Left forelimb (tissue), 1 donor: Measurements from ENCODE around the gene SCAPER.
"Not testable (repeated sequence)": the region's sequence is repeated elsewhere in the genome, so short reads cannot be mapped to it uniquely, and the experiment has no call there.

Experiments
- DNase-seq: peaks from one replicate; pipeline ENCODE4 v3.0.0-alpha.2; 2018; ENCODE audit warnings: low spot score

SCAPER gene

DNA sequence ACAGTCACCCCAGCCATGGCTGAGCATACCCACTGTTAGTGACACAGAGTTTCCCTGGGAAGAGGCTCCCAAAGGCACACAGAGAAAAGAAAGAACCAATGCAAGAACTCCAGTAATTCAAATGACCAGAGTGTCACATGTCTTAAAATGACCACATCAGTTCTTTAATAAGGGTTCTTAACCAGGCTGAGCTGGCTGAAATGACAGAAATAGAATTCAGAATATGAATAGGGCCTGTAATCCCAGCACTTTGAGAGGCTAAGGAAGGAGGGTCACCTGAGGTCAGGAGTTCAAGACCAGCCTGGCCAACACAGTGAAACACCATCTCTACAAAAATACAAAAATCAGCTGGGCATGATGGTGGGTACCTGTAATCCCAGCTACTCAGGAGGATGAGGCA, 54.8 kb downstream of the SCAPER start:
- not testable (repeated sequence) for DNase-seq

DNA sequence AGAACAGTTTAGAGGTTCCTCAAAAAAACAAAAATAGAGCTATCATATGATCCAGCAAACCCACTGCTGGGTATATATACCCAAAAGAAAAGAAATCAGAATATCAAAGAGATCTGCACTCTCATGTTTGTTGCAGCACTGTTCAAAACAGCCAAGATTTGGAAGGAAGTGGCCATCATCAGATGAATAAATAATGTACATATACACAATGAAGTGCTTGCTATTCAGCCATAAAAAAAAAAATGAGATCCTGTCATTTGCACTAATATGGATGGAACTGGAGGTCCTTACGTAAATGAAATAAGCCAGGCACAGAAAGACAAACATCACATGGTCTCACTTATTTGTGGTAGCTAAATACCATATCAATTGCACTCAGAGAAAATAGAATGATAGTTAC, 58.4 kb downstream of the SCAPER start:
- no peak for DNase-seq

DNA sequence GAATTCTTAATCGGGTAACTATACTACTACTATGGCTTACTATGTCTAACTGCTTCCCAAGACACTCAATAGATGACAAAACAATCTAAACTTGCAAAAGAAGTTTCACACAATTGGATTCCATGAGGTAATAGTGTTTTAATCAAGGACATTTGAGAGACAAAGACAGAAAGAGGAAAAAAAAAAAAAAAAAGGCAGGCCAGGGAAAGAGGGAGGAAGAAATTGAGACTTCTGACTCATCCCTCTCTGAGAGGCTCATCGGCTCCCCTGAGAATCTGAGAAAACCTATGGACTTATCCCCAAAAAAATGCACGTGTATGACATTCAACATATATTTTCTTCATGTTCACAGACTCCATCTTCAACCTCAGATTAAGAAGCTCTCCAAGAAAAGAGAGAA, 61.0 kb downstream of the SCAPER start:
- no peak for DNase-seq

DNA sequence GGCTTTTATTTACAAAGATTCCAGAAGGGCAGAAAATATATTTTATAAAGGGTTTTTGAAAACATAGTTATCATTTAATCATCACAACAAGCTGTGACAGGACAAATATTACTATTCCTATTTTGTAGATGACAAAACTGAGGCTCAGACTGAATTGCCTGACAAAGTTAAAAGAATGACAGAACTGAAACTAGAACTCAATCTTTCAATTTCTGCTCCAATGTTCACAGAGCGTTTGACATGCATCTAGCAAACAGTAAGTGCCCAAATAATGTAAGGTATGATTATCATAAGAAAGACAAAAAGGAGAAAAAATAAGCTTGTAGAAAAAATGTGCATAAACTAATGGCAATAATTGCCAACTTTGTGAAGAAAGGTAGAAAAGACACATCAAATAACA, 61.9 kb downstream of the SCAPER start:
- DNase-seq: no peak

DNA sequence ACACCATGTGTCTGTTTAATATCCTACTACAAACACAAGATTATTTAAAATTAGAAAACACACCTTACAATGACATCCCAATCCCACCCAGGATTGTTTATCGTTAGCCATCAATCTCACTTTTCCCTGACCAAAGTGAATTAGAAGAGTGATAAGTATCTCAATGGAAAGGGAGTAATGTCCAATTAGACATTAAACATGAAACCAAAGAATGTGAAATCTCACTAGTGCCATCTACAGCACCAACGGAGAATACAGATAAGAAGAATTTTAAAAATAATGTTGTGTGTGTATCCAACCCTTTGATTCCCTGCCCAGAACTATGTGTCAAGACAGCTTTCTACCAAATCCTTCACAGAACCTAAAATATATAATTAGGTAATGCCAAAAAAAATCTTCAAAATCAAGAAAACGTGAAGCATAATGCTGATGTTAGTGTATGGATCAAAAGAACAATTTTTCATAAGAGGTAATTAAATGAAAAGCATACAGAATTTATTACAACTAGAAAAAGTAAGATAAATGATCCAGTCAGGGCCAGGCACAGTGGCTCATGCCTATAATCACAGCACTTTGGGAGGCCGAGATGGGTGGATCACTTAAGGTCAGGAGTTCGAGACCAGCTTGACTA, 64.2 kb downstream of the SCAPER start:
- DNase-seq: no peak

DNA sequence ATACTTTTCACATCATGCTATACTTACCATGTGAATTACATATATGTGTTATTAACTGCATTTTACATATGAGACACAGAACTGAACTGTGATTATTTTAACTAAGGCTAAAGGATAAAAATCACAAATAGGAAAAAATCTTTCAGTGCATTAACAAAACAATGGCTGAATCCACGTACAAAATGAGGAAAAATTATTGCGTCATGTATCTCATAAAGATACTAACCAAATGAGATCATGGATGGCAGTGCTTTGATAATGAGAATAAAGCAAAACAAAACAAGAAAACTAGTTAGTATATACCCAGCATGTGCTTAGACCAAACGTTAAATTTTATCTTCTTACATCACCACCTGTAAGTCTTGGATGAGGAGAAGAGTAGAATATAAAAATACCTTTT, 66.0 kb downstream of the SCAPER start:
- DNase-seq: no peak

DNA sequence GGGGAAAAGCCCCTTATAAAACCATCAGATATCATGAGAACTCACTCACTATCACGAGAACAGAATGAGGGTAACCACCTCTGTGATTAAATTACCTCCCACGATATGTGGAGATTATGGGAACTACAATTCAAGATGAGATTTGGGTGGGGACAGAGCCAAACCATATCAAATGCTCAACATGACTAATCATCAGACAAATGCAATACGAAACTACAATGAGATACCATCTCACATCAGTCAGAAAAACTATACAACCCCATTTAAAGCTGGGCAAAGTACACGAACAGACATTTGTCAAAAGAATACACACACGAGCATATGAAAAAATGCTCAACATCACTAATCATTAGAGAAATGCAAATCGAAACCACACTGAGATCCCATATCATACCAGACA, 67.7 kb downstream of the SCAPER start:
- DNase-seq: no peak

DNA sequence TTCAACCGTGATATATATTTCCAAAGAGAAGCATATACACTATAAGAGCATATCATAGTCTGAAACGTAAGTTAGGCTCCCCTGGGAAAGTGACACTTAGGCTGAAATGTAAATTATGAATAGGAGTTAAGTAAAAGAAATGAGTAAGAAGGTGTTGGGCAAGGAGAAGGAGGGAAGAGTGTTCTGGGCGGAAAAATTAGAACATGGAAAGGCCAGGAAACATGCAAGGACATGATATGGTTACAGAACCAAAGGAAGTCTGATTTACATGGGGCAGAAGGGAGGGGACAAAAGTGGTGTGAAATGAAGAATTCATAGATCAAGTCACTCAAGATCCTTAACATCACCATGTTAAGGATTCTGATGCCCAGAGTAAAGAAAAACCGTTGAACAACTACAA, 75.2 kb downstream of the SCAPER start:
- no peak for DNase-seq

DNA sequence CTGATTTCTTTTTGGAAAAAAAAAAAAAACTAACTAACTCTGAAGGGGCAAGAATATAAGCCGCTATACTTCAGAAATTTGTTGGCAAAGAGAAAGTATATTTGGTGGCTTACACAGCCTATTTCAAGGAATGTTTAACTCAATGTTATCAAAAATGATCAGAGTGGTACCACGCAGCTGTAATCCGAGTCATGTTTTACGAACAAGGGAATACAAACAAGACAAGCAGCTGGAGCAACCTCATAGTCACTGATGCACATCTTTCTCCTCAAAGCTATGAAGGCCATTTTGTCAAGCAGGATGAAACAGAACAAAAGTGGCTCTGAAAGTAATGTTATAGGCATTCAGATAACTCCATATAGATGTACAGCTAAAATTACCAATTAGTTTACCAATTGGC, 81.2 kb downstream of the SCAPER start:
- no peak for DNase-seq

DNA sequence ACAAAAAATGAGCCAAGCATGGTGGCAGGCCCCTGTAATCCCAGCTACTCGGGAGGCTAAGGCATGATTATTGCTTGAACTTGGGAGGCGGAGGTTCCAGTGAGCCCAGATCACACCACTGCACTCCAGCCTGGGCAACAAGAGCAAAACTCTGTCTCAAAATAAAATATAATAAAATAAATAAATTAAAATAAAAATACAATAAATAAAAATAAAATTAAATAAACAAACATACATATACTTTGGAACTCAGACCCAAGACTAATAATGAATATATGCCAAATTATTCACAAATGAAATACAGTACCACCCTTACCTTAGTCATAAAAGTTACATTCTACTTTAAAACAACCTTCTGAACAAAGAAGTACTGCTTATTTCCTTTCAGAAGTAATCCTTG, 81.8 kb downstream of the SCAPER start:
- DNase-seq: no peak

DNA sequence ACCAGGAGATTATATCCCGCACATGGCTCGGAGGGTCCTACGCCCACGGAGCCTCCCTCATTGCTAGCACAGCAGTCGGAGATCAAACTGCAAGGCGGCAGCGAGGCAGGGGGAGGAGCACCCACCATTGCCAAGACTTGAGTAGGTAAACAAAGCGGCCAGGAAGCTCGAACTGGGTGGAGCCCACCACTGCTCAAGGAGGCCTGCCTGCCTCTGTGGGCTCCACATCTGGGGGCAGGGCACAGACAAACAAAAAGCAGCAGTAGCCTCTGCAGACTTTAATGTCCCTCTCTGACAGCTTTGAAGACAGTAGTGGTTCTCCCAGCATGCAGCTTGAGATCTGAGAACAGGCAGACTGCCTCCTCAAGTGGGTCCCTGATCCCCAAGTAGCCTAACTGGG, 86.2 kb downstream of the SCAPER start:
- DNase-seq: not testable (repeated sequence)

DNA sequence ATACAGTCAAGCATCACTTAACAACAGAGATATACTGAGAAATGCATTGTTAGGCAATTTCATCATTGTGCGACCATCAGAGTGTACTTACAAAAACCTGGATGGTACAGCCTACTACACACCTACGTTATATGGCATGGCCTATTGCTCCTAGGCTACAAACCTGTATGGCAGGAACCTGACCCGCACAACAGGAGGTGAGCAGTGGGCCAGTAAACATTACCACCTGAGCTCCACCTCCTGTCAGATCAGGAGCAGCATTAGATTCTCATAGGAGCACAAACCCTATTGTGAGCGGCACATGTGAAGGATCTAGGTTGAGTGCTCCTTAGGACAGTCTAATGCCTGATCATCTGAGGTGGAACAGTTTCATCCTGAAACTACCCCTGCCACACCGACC, 89.7 kb downstream of the SCAPER start:
- no peak for DNase-seq

DNA sequence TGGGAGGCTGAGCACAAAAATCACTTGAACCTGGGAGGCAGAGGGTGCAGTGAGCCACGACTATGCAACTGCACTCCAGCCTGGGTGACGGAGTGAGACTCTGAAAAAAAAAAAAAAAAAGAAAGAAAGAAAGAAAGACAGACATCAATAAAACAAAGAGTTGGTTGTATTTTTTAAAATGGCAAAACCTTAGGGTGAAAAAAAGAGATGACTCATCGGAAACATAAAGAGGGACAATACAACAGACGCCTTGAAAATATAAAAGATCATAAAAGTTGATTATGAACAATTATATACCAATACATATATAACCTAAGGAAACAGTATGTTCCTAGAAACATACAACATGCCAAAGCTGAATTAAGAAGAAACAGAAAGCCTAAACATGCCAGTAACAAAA, 92.8 kb downstream of the SCAPER start:
- no peak for DNase-seq

DNA sequence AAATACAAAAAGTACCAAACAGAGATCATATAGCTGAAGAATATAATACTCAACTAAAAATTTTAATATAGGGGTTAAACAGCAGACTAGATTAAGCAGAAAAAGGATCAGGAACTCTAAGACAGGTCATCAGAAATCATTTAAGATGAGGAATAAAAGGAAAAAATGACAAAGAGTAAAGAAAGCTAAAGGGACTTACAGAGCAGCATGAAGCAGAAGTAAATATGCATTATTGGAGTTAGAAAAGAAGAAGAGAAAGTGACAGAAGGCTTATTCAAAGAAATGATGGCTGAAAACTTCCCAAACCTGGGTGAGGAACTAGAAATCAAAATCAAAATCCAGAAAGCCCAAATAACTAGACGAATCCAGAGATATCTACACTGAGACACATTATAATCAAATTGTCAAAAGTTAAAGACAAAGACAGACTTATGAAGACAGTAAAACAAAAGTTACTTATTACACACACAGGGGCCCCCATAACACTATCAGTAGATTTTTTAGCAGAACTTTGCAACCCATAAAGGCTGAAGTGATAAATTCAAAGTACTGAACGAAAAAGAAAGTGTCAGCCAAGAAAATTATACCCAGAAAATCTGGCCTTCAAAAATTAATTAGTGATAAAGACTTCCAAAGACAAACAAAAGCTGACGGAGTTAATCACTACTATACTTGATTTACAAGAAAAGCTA, 95.6 kb downstream of the SCAPER start:
- DNase-seq: no peak

DNA sequence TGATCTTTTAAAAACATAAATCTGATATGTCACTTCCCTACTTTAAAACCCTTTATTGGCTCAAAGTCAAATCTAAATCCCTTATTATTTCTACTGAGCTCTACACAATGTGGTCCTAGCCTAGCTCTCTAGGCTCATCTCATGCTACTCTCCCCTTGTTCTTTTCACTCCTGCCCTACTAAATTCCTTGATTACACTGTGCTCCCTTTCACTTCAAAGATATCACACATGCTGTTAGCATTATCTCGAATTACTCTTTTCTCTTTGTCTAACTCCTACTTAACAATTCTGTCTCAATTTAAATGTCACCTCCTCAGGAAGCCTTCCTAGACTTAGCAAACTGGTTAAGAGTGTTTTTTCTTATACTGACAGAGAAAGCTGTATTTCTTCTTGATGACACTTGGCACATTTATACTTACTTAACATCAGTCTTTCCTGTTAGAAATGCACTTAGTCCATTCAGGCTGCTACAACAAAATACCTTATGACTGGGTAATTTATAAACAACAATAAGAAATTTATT, 102.0 kb downstream of the SCAPER start:
- DNase-seq: no peak

DNA sequence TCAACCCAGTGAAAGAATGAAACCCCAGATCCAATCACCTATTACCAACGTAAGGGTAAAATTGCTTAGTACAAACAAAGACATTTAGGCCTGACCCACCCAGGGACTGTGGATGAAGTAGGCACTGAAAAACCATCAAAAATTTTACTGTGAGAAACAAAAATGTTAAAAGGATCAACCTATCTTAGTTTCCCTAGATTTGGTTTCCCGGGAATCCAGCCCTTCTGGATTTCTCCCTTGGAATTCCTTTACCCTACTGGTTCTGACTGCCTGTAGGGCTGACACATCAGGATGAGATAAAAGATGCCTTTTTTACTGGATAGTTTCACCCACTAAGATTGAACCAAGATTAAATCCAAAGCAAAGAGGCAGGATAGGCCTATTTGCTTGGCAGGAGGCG, 102.7 kb downstream of the SCAPER start:
- DNase-seq: no peak

DNA sequence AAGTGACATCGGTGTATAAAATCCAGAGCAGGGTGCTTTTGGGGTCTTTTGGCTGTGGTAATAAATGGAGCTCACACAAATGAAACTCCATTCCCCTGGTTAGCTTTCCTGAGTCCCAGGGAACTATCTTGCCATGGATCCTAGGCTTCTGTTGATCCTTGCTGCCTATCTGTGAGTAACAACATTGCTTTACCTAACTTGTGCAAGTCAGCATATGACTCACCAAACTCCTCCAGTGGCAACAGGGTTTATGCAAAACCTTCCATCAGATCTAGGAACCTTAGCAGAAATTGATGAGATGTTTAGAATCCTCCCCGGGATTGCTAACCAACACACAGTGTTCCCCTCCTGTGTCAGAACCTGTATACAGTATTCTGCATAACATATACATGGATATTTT, 105.4 kb downstream of the SCAPER start:
- DNase-seq: no peak

DNA sequence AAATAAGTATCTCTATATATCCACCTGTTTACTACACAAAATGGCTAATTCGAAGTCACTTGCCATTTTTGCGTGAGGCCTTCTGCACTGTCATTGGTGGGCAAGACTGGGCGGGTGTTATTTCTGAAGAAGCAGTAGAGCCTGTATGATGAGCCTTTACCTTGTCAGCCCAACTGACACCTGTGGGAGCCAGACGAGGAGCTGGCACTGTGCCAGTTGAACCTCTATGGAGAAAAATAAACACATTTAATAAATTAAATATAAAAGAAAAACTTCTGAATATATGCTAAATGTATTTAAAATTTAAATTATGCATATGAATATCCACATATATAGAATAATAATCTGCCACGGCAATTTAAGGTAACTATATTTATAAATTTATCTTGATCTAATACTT, 109.9 kb downstream of the SCAPER start:
- no peak for DNase-seq

DNA sequence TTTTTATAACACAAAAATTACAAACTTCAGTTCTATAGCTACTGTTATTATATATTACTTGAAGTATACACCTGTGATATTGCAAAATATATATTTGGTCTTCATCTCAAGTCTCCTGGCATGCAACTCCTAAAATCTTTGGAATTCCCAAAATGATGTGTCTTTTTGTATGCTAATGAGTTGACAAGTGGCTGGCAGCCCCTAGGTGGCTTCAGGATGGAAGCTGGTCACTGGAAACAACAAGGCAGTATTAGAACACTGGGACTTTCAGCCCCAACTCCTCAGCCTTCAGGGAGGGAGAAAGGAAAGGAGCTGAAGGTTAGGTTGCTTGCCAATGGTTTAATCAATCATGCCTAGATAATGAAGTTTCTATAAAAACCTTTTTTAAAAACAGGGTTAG, 112.0 kb downstream of the SCAPER start:
- DNase-seq: no peak

DNA sequence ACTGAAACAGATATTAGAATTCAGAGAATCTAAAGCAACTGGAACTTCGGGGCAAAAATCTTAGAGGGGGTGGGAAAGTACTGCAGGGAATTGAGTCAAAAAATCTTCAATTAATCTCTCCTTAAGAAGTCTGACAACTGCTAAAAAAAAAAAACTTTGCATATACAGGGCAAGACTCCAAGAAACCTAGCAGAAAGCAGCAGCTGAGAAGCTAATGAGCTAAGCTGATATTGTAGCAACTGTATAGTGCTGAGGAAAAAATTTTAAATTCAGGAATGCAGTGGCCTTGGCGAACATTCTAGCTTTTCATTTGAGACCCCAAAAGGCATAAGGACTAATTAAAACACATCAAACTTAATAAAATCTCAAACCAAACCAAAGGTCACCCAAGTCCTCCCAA, 113.6 kb downstream of the SCAPER start:
- no peak for DNase-seq

DNA sequence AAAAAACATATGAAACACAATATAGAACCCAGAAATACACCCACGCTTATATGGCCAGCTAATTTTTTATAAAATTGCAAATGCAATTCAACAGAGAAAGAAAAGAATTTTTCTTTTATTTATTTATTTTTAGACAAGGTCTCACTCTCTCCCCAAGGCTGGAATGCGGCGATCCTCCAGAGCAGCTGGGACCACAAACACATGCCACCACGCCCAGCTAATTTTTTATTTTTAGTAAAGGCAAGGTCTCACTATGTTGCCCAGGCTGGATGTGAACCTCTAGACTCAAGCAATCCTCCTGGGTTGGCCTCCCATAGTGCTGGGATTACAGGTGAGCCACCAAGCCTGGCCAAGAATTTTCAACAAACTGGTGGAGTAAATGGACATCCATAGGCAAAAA, 117.9 kb downstream of the SCAPER start:
- DNase-seq: no peak

DNA sequence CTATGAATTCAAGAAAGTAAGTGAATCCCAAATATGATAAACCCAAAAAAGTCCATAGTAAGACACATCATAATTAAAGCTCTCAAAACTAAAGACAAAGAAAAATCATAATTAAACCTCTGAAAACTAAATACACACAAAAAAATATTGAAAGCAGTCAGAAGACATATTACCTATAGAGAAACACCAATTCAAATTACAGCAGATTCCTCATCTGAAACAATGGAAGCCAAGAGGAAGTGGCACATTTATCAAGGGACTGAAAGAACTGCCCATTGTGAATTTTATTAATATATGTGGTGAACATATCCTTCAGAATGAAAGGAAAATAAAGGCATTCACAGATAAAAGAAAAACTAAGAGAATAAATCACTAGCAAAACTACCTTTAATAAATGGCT, 128.2 kb downstream of the SCAPER start:
- no peak for DNase-seq

DNA sequence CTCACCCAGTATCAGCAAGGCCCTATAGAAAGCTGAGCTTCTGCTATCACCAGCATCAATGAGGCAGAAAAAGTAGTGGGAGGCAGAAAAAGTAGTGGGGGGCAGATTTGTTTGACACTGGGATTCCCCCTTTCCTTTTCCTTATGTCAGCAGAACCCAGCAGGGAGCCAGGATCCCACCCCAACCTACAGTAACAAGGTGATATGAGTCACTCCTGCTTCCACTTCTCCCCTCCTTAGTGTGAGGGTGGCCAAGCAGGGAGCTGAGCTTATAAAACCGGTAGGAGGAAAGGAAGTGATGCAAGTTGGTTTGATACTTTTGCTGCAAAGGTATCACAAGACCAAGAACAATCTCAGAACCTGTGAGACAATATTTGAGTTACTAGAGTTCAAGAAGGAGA, 128.7 kb downstream of the SCAPER start:
- no peak for DNase-seq

DNA sequence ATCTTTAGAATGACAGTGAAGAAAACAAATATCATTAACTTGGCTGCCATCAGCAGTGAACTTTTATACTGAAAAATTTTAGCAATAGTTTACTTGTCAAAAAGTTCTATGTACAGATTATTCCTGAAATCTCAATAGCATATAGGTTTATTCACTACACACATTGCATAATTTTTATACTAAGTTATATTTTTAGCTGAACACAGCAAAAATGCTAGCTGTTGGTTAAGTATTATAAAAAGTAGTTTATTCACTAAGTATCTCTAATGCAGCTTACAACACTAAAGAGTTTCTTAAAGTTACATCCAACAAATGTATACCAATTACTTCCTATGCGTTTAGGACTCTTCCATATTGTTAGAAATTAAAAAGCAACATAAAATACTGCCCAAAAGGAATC, 131.9 kb downstream of the SCAPER start:
- no peak for DNase-seq
